ENCODE data around the gene KRTAP6-1.

DNA sequence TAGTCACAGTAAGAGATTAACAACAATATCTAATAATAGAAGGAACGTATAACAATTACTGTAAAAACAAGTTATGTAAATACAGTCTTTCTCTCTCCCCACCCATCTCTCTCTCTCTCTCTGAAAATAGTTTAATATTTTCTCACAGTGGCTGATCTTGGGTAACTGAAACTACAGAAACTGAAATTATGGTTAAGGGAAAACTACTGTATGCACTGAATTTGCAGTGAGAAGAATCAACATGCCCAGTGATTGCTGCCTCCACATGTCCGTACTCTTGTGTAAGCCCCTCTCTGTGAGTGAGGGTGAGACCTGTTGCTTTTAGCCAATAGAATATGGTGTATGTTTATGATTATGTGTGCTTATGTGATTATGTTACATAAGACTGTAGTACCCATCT, 1.6 kb downstream of the KRTAP6-1 start:
- TF ChIP-seq CTCF (IDR thresholded peaks at IDR 0.05) (no peak), POLR2A (IDR thresholded peaks at IDR 0.05) (no peak)

Data from esophagus squamous epithelium (tissue), 4 donors.